Cardiac fibroblast (primary cell): ENCODE data around the gene ZIC2.

Experiments used
- DNase-seq, 2 donors: peaks; one replicate each; pipeline versions ENCODE4 v3.0.0 to v3.0.0-alpha.2; 2010; ENCODE audit warnings: low read depth in 2 of 2
- H3K4me3 ChIP-seq, 2 donors: replicated peaks in 1 of 2; 1 replicate in 1 of 2; 2 replicates in 1 of 2; pipeline ENCODE4 v1.5.1; 2011; ENCODE audit warnings: low read depth in 2 of 2, low read length in 2 of 2, mild to moderate bottlenecking in 2 of 2, moderate library complexity in 1 of 2
- TF ChIP-seq, protein P1 (sequence below): IDR thresholded peaks from one replicate; pipeline ENCODE4 v1.5.1; 2011; ENCODE audit warnings: low read depth, mild to moderate bottlenecking, low read length, inconsistent platforms

ZIC2 gene

DNA sequence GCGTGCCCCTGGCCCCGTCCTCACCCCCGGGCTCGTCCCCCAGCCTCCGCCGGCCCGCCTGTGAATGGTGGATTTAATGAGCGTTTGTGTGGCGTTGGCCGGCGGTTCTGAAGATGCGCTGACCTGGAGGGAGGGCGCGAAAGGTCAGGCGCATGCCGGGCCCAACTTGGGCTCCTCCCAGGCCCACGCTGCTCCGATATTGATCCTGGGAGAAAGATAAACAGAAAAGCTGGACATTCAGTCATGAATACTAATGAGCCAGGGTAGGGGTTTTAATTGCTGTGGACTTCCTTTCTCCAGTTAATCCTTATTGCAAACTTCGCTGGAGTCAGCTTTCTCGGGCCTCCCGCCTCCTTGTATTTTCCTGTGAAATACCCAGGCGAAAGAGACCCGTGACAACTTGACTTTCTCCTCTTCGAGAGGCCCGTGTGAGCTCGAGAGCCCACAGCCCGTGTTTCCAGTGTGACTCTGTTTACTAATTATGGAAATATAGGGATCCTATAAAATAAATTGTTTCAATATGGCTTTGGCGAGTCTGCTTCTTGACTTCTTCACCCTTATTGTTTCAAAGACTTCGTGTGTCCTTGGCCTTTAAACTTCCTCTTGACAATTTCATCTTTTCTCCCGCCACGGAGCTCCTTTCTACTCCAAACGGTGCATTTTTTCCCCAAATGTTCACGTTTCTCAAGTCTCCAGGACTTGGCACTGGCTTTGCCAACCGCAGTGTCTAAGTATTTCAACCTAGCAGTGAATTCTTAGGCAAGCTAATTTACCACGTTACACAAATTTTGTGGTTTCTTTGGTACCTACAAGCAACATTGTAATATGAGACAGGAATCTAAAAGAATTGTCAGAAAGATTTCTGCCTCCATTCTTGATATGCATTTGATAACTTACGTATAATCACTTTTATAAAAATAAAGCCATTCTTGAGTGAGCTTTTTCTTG, 10.5 kb downstream of the ZIC2 start:
- no peak overlapping the region for H3K4me3 ChIP-seq
- no peak for DNase-seq
- TF ChIP-seq, protein P1, sequence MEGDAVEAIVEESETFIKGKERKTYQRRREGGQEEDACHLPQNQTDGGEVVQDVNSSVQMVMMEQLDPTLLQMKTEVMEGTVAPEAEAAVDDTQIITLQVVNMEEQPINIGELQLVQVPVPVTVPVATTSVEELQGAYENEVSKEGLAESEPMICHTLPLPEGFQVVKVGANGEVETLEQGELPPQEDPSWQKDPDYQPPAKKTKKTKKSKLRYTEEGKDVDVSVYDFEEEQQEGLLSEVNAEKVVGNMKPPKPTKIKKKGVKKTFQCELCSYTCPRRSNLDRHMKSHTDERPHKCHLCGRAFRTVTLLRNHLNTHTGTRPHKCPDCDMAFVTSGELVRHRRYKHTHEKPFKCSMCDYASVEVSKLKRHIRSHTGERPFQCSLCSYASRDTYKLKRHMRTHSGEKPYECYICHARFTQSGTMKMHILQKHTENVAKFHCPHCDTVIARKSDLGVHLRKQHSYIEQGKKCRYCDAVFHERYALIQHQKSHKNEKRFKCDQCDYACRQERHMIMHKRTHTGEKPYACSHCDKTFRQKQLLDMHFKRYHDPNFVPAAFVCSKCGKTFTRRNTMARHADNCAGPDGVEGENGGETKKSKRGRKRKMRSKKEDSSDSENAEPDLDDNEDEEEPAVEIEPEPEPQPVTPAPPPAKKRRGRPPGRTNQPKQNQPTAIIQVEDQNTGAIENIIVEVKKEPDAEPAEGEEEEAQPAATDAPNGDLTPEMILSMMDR: no peak

DNA sequence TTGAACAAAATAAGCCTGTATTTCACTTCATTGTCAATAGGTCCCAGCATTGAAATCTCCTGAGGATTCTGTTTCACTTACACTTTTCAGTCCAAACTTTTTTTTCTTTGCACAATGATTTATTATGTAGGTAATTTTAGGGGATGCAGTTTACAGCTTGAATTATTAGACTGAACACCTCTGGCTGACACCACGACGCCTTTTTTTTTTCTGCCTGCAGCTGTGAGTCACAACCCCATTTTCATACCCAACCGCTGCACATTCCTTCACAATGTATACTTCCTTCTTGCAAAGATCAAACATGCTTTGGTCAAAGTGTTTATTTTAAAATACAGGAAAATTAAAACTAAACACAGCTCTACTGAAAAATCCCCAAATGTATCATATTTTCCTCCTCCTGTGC, 11.4 kb downstream of the ZIC2 start:
- no peak overlapping the region for H3K4me3 ChIP-seq
- TF ChIP-seq, protein P1: no peak
- DNase-seq: no peak

- no peak for DNase-seq
- H3K4me3 ChIP-seq: no peak overlapping the region
- TF ChIP-seq, protein P1: no peak
Observed at GRCh38 chr13:99993660-99994637, 12.4 kb downstream of the ZIC2 start.

DNA sequence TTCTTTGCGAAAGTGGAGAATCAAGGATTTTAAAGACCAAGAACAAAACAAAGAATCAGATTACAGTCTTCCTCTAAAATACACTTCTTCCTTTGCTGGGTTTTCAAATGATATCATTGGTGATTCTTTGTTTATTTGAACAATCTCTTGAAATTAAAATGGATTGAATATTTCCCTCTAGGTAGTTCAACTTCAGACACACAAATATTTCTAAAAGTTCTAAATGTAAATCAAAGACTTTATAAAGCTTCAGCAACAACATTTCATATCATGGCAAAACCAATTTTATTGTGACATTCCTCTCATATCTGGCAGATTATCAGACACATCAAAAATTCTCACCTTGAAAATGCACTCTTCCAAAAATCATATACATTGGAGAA, 13.0 kb downstream of the ZIC2 start:
- no peak for DNase-seq
- no peak overlapping the region for H3K4me3 ChIP-seq
- TF ChIP-seq, protein P1: no peak

DNA sequence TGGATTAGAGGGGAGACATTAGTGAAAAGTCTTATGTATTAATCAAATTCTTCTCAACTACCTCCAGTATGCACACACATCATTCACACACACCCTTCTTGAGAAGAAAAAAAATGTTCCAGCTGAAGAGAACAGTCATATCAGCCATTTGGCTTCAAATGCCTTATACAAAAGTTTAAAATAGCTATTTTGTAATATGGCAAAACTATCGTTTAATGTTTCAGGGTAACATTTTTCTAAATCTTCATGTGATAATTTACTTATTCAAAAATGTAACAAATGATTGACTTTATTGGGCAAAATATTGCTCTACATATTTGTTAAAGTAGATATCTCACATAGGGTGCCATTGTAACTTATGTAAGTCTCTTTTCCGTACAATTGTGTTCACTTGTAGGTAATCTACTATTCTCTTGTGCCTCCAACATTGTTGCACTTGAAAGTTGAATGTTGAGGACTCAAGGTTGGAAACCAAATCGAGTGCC, 13.6 kb downstream of the ZIC2 start:
- TF ChIP-seq, protein P1: no peak
- H3K4me3 ChIP-seq: no peak overlapping the region
- DNase-seq: no peak

GRCh38 chr13:99995589-99996380, 14.2 kb downstream of the ZIC2 start:
- no peak overlapping the region for H3K4me3 ChIP-seq
- DNase-seq: peak in 1 of 2 donors; percentile 52
- TF ChIP-seq, protein P1: no peak
